GM21447 (cell line): ENCODE results near the gene LAPTM4A.
"Not testable (repeated sequence)": the region's sequence is repeated elsewhere in the genome, so short reads cannot be mapped to it uniquely, and the experiment has no call there.

ENCODE experiments used
- ATAC-seq: cut with Tn5 transposase; IDR thresholded peaks from one replicate; pipeline ENCODE4 v1.9.1; 2021; ENCODE audit not compliant: unreplicated experiment

The LAPTM4A gene

GRCh38 chr2:20051532-20052228 is at the start of gene LAPTM4A:
TSS of gene LAPTM4A (minus strand) at chr2:20051628. CDS start at chr2:20051520, 108 bp downstream.
- peak; percentile 94 for ATAC-seq

- ATAC-seq: no peak
Observed at GRCh38 chr2:20100711-20101110, 49.3 kb upstream of the LAPTM4A start.

- ATAC-seq: no peak
Observed at GRCh38 chr2:20099780-20100179, 48.4 kb upstream of the LAPTM4A start.

GRCh38 chr2:20097889-20098714 is 46.7 kb upstream of the LAPTM4A start:
- peak; percentile 91 for ATAC-seq

- ATAC-seq: no peak
Observed at GRCh38 chr2:20095469-20095868, 44.0 kb upstream of the LAPTM4A start.

- no peak for ATAC-seq
Observed at GRCh38 chr2:20094955-20095354, 43.5 kb upstream of the LAPTM4A start.

GRCh38 chr2:20094142-20094755 is 42.8 kb upstream of the LAPTM4A start:
- ATAC-seq: no peak

GRCh38 chr2:20093263-20094141 is 42.1 kb upstream of the LAPTM4A start:
- ATAC-seq: no peak

- no peak for ATAC-seq
Observed at GRCh38 chr2:20092901-20093235, 41.4 kb upstream of the LAPTM4A start.

GRCh38 chr2:20092226-20092900 is 40.9 kb upstream of the LAPTM4A start:
- no peak for ATAC-seq

GRCh38 chr2:20091305-20091991 is 40.0 kb upstream of the LAPTM4A start:
- no peak for ATAC-seq

- no peak for ATAC-seq
Observed at GRCh38 chr2:20089715-20090464, 38.5 kb upstream of the LAPTM4A start.

GRCh38 chr2:20085909-20086308 is 34.5 kb upstream of the LAPTM4A start:
- not testable (repeated sequence) for ATAC-seq

GRCh38 chr2:20082812-20083211 is 31.4 kb upstream of the LAPTM4A start:
- ATAC-seq: not testable (repeated sequence)

- ATAC-seq: no peak
Observed at GRCh38 chr2:20081841-20082240, 30.4 kb upstream of the LAPTM4A start.

GRCh38 chr2:20080839-20081415 is 29.5 kb upstream of the LAPTM4A start:
- ATAC-seq: no peak

- ATAC-seq: no peak
Observed at GRCh38 chr2:20080428-20080827, 29.0 kb upstream of the LAPTM4A start.

- no peak for ATAC-seq
Observed at GRCh38 chr2:20079546-20080115, 28.2 kb upstream of the LAPTM4A start.
